ENCODE measurements around the gene GADD45B.

GRCh38 chr19:2451741-2452140, 24.2 kb upstream of the GADD45B start:
- no peak for TF ChIP-seq POLR2A (IDR thresholded peaks at IDR 0.05)
- TF ChIP-seq, protein P1, sequence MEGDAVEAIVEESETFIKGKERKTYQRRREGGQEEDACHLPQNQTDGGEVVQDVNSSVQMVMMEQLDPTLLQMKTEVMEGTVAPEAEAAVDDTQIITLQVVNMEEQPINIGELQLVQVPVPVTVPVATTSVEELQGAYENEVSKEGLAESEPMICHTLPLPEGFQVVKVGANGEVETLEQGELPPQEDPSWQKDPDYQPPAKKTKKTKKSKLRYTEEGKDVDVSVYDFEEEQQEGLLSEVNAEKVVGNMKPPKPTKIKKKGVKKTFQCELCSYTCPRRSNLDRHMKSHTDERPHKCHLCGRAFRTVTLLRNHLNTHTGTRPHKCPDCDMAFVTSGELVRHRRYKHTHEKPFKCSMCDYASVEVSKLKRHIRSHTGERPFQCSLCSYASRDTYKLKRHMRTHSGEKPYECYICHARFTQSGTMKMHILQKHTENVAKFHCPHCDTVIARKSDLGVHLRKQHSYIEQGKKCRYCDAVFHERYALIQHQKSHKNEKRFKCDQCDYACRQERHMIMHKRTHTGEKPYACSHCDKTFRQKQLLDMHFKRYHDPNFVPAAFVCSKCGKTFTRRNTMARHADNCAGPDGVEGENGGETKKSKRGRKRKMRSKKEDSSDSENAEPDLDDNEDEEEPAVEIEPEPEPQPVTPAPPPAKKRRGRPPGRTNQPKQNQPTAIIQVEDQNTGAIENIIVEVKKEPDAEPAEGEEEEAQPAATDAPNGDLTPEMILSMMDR (IDR thresholded peaks at IDR 0.05) = no peak
- no peak for TF ChIP-seq POLR2AphosphoS5 (IDR thresholded peaks at IDR 0.05)

All from breast epithelium (tissue), 3 donors.